ENCODE results near the gene PPCDC.

PPCDC gene

GRCh38 chr15:74994236-74994635 lies 29.2 kb upstream of the PPCDC start:
- Histone ChIP-seq H3K9me3 (ENCODE audit: insufficient read depth, low read length, severe bottlenecking) (no peaks in the 10 kb centered on the region), H3K36me3 (ENCODE audit: insufficient read depth, low read length) (no peaks in the 10 kb centered on the region), H3K27ac (ENCODE audit: low read length) (no peak overlapping the region), H3K27me3 (ENCODE audit: insufficient read depth, low read length, poor library complexity) (no peaks in the 10 kb centered on the region), H3K79me2 (ENCODE audit: insufficient read depth, low read length) (no peaks in the 10 kb centered on the region), H3K4me1 (ENCODE audit: insufficient read depth, low read length) (peaks cover 15% of the 10 kb centered on the region), H3K4me3 (ENCODE audit: low read depth in 1 of 2, low read length in 2 of 2) (no peak overlapping the region), H3K4me2 (ENCODE audit: insufficient read depth, low read length) (no peak overlapping the region), H3K9ac (ENCODE audit: low read depth, low read length) (no peak overlapping the region), H2AFZ (ENCODE audit: low read depth, low read length) (no peak overlapping the region), H4K20me1 (ENCODE audit: insufficient read depth, low read length) (no peaks in the 10 kb centered on the region)
- TF ChIP-seq EZH2 (IDR thresholded peaks at IDR 0.05; ENCODE audit: borderline replicate concordance, low read depth, low read length, severe bottlenecking) (no peak), CTCF (IDR thresholded peaks at IDR 0.05; ENCODE audit: borderline replicate concordance, extremely low read depth, low read length, poor library complexity, severe bottlenecking) (no peak)
- no peak for ATAC-seq (ENCODE audit: insufficient read depth, low read depth)
- DNase-seq = no peak

GRCh38 chr15:74994685-74995084 lies 28.7 kb upstream of the PPCDC start:
- Histone ChIP-seq H3K4me1 (ENCODE audit: insufficient read depth, low read length) (peaks cover 15% of the 10 kb centered on the region), H3K36me3 (ENCODE audit: insufficient read depth, low read length) (no peaks in the 10 kb centered on the region), H3K9ac (ENCODE audit: low read depth, low read length) (no peak overlapping the region), H4K20me1 (ENCODE audit: insufficient read depth, low read length) (no peaks in the 10 kb centered on the region), H3K4me3 (ENCODE audit: low read depth in 1 of 2, low read length in 2 of 2) (peak overlapping the region in 1 of 2 experiments; percentile 80; a peak in 1 of 4 replicates), H3K27ac (ENCODE audit: low read length) (no peak overlapping the region), H3K4me2 (ENCODE audit: insufficient read depth, low read length) (peak overlapping the region; percentile 90; the same call in 1 of the 2 replicates), H2AFZ (ENCODE audit: low read depth, low read length) (no peak overlapping the region), H3K9me3 (ENCODE audit: insufficient read depth, low read length, severe bottlenecking) (no peaks in the 10 kb centered on the region), H3K79me2 (ENCODE audit: insufficient read depth, low read length) (no peaks in the 10 kb centered on the region), H3K27me3 (ENCODE audit: insufficient read depth, low read length, poor library complexity) (no peaks in the 10 kb centered on the region)
- no peak for TF ChIP-seq EZH2 (IDR thresholded peaks at IDR 0.05; ENCODE audit: borderline replicate concordance, low read depth, low read length, severe bottlenecking)
- TF ChIP-seq CTCF (IDR thresholded peaks at IDR 0.05; ENCODE audit: borderline replicate concordance, extremely low read depth, low read length, poor library complexity, severe bottlenecking) = no peak
- ATAC-seq (ENCODE audit: insufficient read depth, low read depth) (no peak), DNase-seq (no peak)

DNA sequence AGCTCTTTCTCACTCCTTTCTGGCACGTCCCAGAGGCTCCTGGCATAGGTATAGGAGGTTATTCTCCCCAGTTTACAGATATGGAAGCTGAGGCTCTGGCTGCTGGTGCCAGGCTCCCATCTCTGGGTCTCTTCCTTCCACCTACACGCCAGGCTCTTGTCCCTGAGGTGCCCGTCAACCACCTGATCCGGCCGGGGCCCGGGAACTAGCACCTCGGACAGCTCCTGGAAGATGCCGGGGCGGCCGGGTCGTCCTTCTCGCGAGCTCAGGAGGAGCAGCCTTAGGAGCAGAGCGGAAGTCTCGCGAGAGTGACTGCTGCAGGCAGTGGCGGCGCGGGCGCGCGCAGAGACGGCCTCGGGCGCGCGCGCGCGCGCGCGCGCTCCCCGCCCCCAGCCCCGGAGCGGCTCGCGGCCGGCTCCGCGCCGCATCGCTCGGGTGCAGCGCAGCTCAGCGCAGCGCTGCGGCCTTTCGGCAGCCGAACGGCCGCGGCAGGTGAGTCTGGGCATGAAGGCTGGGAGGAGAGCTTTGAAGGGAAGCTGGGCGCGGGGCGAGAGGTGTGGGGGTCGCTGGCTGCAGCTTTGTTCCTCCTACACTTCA lies 28.1 kb upstream of the PPCDC start, which contains the start of gene SCAMP5:
TSS of gene SCAMP5 (plus strand) at position 382 of the 597 bp plus-strand sequence. CDS start 16,277 bp downstream, outside the sequence.
- peak; percentile 98 for ATAC-seq (ENCODE audit: insufficient read depth, low read depth)
- Histone ChIP-seq H3K4me1 (ENCODE audit: insufficient read depth, low read length) (peaks cover 15% of the 10 kb centered on the region), H2AFZ (ENCODE audit: low read depth, low read length) (peak within 1 kb of the TSS; percentile 96), H3K27ac (ENCODE audit: low read length) (peak within 1 kb of the TSS; percentile 62; the same call in 1 of the 2 replicates), H3K9ac (ENCODE audit: low read depth, low read length) (peak within 1 kb of the TSS; percentile 65), H4K20me1 (ENCODE audit: insufficient read depth, low read length) (no peaks in the 10 kb centered on the region), H3K27me3 (ENCODE audit: insufficient read depth, low read length, poor library complexity) (no peaks in the 10 kb centered on the region), H3K79me2 (ENCODE audit: insufficient read depth, low read length) (no peaks in the 10 kb centered on the region), H3K9me3 (ENCODE audit: insufficient read depth, low read length, severe bottlenecking) (no peaks in the 10 kb centered on the region), H3K4me2 (ENCODE audit: insufficient read depth, low read length) (peak within 1 kb of the TSS; percentile 90), H3K4me3 (ENCODE audit: low read depth in 1 of 2, low read length in 2 of 2) (peak within 1 kb of the TSS; percentile 59 to 80; a peak in 3 of 4 replicates), H3K36me3 (ENCODE audit: insufficient read depth, low read length) (no peaks in the 10 kb centered on the region)
- no peak for TF ChIP-seq CTCF (IDR thresholded peaks at IDR 0.05; ENCODE audit: borderline replicate concordance, extremely low read depth, low read length, poor library complexity, severe bottlenecking)
- TF ChIP-seq EZH2 (IDR thresholded peaks at IDR 0.05; ENCODE audit: borderline replicate concordance, low read depth, low read length, severe bottlenecking) = no peak
- DNase-seq = peak; percentile 93
